ENCODE data around the gene COG7. TPM values are rescaled to one million over a fixed set of nuclear protein-coding genes. Genes with fewer than 3 reads are reported as not detected.

COG7 gene
- total and polyA plus RNA-seq, 2 of the 13 experiments (the other 11 are each of a cell fraction or from before 2014, with no cell fraction given), result 12.6 to 54.5 TPM

- no peak for TF ChIP-seq PRDM4 (CRISPR knock-in tag; IDR thresholded peaks at IDR 0.05; ENCODE audit: borderline replicate concordance)
- TF ChIP-seq SOX6 (IDR thresholded peaks at IDR 0.05), result peak; percentile 92
- no peak for TF ChIP-seq SOX6 (CRISPR knock-in tag; IDR thresholded peaks at IDR 0.05)
- 0 out of 2 replicates have a peak, but pooled peaks have one; percentile 10 for TF ChIP-seq MNT (IDR thresholded peaks at IDR 0.05)
- no peak for TF ChIP-seq ZNF691 (CRISPR knock-in tag; IDR thresholded peaks at IDR 0.05; ENCODE audit: borderline replicate concordance, low read depth)
- TF ChIP-seq RXRA (CRISPR knock-in tag; IDR thresholded peaks at IDR 0.05), result no peak
- no peak for TF ChIP-seq HNF1B (CRISPR knock-in tag; IDR thresholded peaks at IDR 0.05)
- TF ChIP-seq ZNF607 (CRISPR knock-in tag; IDR thresholded peaks at IDR 0.05; ENCODE audit: borderline replicate concordance), result no peak
- no peak for TF ChIP-seq MTERF4 (CRISPR knock-in tag; IDR thresholded peaks at IDR 0.05)
- 0 out of 2 replicates have a peak, but pooled peaks have one; percentile 48 for TF ChIP-seq FOXP1 (IDR thresholded peaks at IDR 0.05)
- no peak for TF ChIP-seq FOXP1 (CRISPR knock-in tag; IDR thresholded peaks at IDR 0.05)
- TF ChIP-seq TFAP4 (IDR thresholded peaks at IDR 0.05; ENCODE audit: borderline replicate concordance, low read depth), result no peak
- TF ChIP-seq FOXK2 (IDR thresholded peaks at IDR 0.05), result 0 out of 2 replicates have a peak, but pooled peaks have one; percentile 28
- no peak for TF ChIP-seq ZBTB10 (CRISPR knock-in tag; IDR thresholded peaks at IDR 0.05; ENCODE audit: borderline replicate concordance)
- no peak for TF ChIP-seq MEIS2 (CRISPR knock-in tag; IDR thresholded peaks at IDR 0.05)
- TF ChIP-seq NKX3-1 (CRISPR knock-in tag; IDR thresholded peaks at IDR 0.05), result no peak
- peak; percentile 85 for TF ChIP-seq ZNF282 (IDR thresholded peaks at IDR 0.05; ENCODE audit: partially characterized antibody)
- no peak for TF ChIP-seq ZNF292 (CRISPR knock-in tag; IDR thresholded peaks at IDR 0.05; ENCODE audit: borderline replicate concordance, low read depth)
Measured at GRCh38 chr16:23377071-23377931, 75.7 kb downstream of the COG7 start (continued).

Measured in HepG2 (cell line).